Effector CD4-positive, alpha-beta T cell (primary cell): ENCODE results near the gene HLA-DOA.

Source experiments
- DNase-seq: peaks from one replicate; pipeline ENCODE4 v3.0.0-alpha.2; 2020

HLA-DOA gene

GRCh38 chr6:32977272-32977952 is 32.0 kb downstream of the HLA-DOA start:
- no peak for DNase-seq

GRCh38 chr6:32976334-32977069 is 32.9 kb downstream of the HLA-DOA start:
- no peak for DNase-seq

GRCh38 chr6:32975886-32976285 is 33.5 kb downstream of the HLA-DOA start:
- DNase-seq = no peak

- no peak for DNase-seq
Measured at GRCh38 chr6:32974541-32975308, 34.7 kb downstream of the HLA-DOA start.

GRCh38 chr6:32974016-32974333 is 35.4 kb downstream of the HLA-DOA start:
- DNase-seq = no peak

GRCh38 chr6:32973144-32974015 is 36.0 kb downstream of the HLA-DOA start:
- DNase-seq = peak; percentile 69

GRCh38 chr6:32972353-32973143 is 36.8 kb downstream of the HLA-DOA start:
- peak; percentile 47 for DNase-seq

GRCh38 chr6:32971581-32972352 is 37.6 kb downstream of the HLA-DOA start:
- peak; percentile 99 for DNase-seq

- DNase-seq = no peak
Measured at GRCh38 chr6:32971242-32971580, 38.2 kb downstream of the HLA-DOA start.

- peak; percentile 55 for DNase-seq
Measured at GRCh38 chr6:32970413-32971241, 38.8 kb downstream of the HLA-DOA start.

- peak; percentile 53 for DNase-seq
Measured at GRCh38 chr6:32969685-32970412, 39.5 kb downstream of the HLA-DOA start.

- peak; percentile 41 for DNase-seq
Measured at GRCh38 chr6:32968867-32969684, 40.3 kb downstream of the HLA-DOA start.

- DNase-seq = peak; percentile 95
Measured at GRCh38 chr6:32968093-32968866, 41.1 kb downstream of the HLA-DOA start, which contains the start of gene BRD2. BRD2 (plus strand) TSS chr6:32968594; CDS start chr6:32972899, 4,305 bp downstream.

- DNase-seq = no peak
Measured at GRCh38 chr6:32967151-32968091, 42.0 kb downstream of the HLA-DOA start.

GRCh38 chr6:32964776-32965175 is 44.6 kb downstream of the HLA-DOA start:
- DNase-seq = no peak

- no peak for DNase-seq
Measured at GRCh38 chr6:32963866-32964265, 45.5 kb downstream of the HLA-DOA start.
